Smooth muscle cell (in vitro differentiated cells): ENCODE results near the gene TUB. TPM values are rescaled to one million over a fixed set of nuclear protein-coding genes. Genes with fewer than 3 reads are reported as not detected.

Experiments
- polyA plus RNA-seq: library from polyadenylated mRNA; unstranded; fragments of >200 nt; fragmentation: Nextera tagmentation; extraction: Ambion mirVana; gene quantifications from 2 replicates; pipeline ENCODE4 v1.2.1, GENCODE V29; 2016
- total RNA-seq: library from RNA; depleted of rRNA; stranded (reverse); fragments of >200 nt; gene quantifications from 2 replicates; pipeline ENCODE4 v1.2.3, GENCODE V29; 2014

The TUB gene
- total and polyA plus RNA-seq, 2 experiments from 2014 or later, result 6.0 to 9.5 TPM

Other genes with a start within 250 kb of the TUB start
- gene OR10A6, start 149.9 kb upstream of the TUB start, total RNA-seq, result 0.31 TPM in 1 of 2 replicates, not detected in the other
- gene OR10A6, start 149.9 kb upstream of the TUB start, polyA plus RNA-seq, result not detected in 2 replicates
- gene OR10A3, start 139.5 kb upstream of the TUB start, total RNA-seq, result not detected in 2 replicates
- gene OR10A3, start 139.5 kb upstream of the TUB start, polyA plus RNA-seq, result not detected in 2 replicates
- gene NLRP10, start 115.8 kb upstream of the TUB start, total RNA-seq, result 0.13 and 0.81 TPM in 2 replicates
- gene NLRP10, start 115.8 kb upstream of the TUB start, polyA plus RNA-seq, result 0.59 TPM in 1 of 2 replicates, not detected in the other
- gene EIF3F, start 93.9 kb upstream of the TUB start, total RNA-seq, result 169 and 199 TPM in 2 replicates
- 148 and 158 TPM in 2 replicates for gene EIF3F, start 93.9 kb upstream of the TUB start, polyA plus RNA-seq
- 0.18 and 3.1 TPM in 2 replicates for gene RIC3, start 87.8 kb downstream of the TUB start, total RNA-seq
- 0.35 and 1.6 TPM in 2 replicates for gene RIC3, start 87.8 kb downstream of the TUB start, polyA plus RNA-seq
- gene LMO1, start 182.7 kb downstream of the TUB start, total RNA-seq, result 1.1 and 8.3 TPM in 2 replicates
- gene LMO1, start 182.7 kb downstream of the TUB start, polyA plus RNA-seq, result 1.6 and 5.1 TPM in 2 replicates